ENCODE measurements around the gene CCDC192.

DNA sequence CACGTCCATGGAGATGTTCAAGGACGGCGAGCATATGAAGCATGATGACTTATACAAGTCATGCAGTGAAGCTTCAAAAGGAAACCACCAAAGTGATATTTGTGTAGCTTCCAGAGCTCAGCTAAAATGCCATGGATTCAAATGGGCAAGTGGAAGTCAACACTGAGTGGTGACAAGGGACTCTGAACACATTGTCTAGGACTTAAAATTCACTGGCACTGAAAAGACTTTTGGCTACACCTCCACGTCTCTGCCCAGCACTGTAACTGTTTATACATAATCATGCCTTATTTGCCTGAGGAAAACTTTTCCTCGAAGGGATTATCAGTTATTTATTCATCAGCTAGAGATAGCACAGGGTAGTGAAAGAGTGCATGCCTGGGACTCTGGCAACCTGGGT is 39.1 kb upstream of the CCDC192 start:
- TF ChIP-seq ARNTL (CRISPR knock-in tag; IDR thresholded peaks at IDR 0.05; ENCODE audit: borderline replicate concordance, low read depth): no peak
- no peak for TF ChIP-seq ZFP30 (CRISPR knock-in tag; IDR thresholded peaks at IDR 0.05)
- TF ChIP-seq ISL1 (CRISPR knock-in tag; IDR thresholded peaks at IDR 0.05): no peak
- TF ChIP-seq ZNF8 (CRISPR knock-in tag; IDR thresholded peaks at IDR 0.05): no peak
- no peak for TF ChIP-seq PATZ1 (CRISPR knock-in tag; IDR thresholded peaks at IDR 0.05; ENCODE audit: borderline replicate concordance)
- no peak for TF ChIP-seq ZC3H10 (CRISPR knock-in tag; IDR thresholded peaks at IDR 0.05)
- TF ChIP-seq CSDC2 (CRISPR knock-in tag; IDR thresholded peaks at IDR 0.05): no peak
- TF ChIP-seq, protein P1, sequence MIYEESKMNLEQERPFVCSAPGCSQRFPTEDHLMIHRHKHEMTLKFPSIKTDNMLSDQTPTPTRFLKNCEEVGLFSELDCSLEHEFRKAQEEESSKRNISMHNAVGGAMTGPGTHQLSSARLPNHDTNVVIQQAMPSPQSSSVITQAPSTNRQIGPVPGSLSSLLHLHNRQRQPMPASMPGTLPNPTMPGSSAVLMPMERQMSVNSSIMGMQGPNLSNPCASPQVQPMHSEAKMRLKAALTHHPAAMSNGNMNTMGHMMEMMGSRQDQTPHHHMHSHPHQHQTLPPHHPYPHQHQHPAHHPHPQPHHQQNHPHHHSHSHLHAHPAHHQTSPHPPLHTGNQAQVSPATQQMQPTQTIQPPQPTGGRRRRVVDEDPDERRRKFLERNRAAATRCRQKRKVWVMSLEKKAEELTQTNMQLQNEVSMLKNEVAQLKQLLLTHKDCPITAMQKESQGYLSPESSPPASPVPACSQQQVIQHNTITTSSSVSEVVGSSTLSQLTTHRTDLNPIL (CRISPR knock-in tag; IDR thresholded peaks at IDR 0.05; ENCODE audit: low read depth): no peak
- TF ChIP-seq POU6F1 (CRISPR knock-in tag; IDR thresholded peaks at IDR 0.05; ENCODE audit: borderline replicate concordance, low read depth): no peak
- TF ChIP-seq TOX (CRISPR knock-in tag; IDR thresholded peaks at IDR 0.05; ENCODE audit: borderline replicate concordance): no peak
- TF ChIP-seq ZFP3 (CRISPR knock-in tag; IDR thresholded peaks at IDR 0.05): no peak
- TF ChIP-seq, protein P2, sequence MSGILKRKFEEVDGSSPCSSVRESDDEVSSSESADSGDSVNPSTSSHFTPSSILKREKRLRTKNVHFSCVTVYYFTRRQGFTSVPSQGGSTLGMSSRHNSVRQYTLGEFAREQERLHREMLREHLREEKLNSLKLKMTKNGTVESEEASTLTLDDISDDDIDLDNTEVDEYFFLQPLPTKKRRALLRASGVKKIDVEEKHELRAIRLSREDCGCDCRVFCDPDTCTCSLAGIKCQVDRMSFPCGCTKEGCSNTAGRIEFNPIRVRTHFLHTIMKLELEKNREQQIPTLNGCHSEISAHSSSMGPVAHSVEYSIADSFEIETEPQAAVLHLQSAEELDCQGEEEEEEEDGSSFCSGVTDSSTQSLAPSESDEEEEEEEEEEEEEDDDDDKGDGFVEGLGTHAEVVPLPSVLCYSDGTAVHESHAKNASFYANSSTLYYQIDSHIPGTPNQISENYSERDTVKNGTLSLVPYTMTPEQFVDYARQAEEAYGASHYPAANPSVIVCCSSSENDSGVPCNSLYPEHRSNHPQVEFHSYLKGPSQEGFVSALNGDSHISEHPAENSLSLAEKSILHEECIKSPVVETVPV (CRISPR knock-in tag; IDR thresholded peaks at IDR 0.05): no peak
- no peak for TF ChIP-seq ZNF70 (CRISPR knock-in tag; IDR thresholded peaks at IDR 0.05)
- no peak for TF ChIP-seq TCF4 (CRISPR knock-in tag; IDR thresholded peaks at IDR 0.05; ENCODE audit: borderline replicate concordance)

All from SK-N-SH treated with all-trans-retinoic acid at 6 μM for 48 hours (cell line).